Activated CD8-positive, alpha-beta T cell treated with anti-CD3 and anti-CD28 coated beads for 36 hours (primary cell): ENCODE measurements around the gene SUMO3. TPM values are rescaled to one million over a fixed set of nuclear protein-coding genes. Genes with fewer than 3 reads are reported as not detected.

Source experiments
- ATAC-seq: fragments of 200-7000 bp; cut with Tn5 transposase; one replicate; pipeline ENCODE4 v1.10.0; 2021; ENCODE audit warnings: mild to moderate bottlenecking, moderate library complexity
- CTCF ChIA-PET: fragments of 350-600 bp; sonication (Branson Sonifier 250); formaldehyde crosslinking; loops from one replicate; lab custom pipeline; 2021; ENCODE audit warnings: antibody characterized with exemption; lab: Charles Lee
- POLR2A ChIA-PET: fragments of 350-600 bp; sonication (Branson Sonifier 250); formaldehyde crosslinking; loops from one replicate; lab custom pipeline; 2021; ENCODE audit warnings: antibody characterized with exemption; lab: Charles Lee
- DNase-seq: peaks from one replicate; pipeline ENCODE4 v3.0.0-alpha.2; 2020
- H3K27ac Mint-ChIP-seq: one replicate; pipeline ENCODE4 v1.8.0; 2021; ENCODE audit warnings: mild to moderate bottlenecking, mixed read lengths
- H3K27me3 Mint-ChIP-seq: one replicate; pipeline ENCODE4 v1.8.0; 2021; ENCODE audit warnings: mixed read lengths
- H3K36me3 Mint-ChIP-seq: one replicate; pipeline ENCODE4 v1.8.0; 2021; ENCODE audit warnings: low read depth, mixed read lengths
- H3K4me1 Mint-ChIP-seq: one replicate; pipeline ENCODE4 v1.8.0; 2021; ENCODE audit warnings: low read depth, mixed read lengths
- H3K4me3 Mint-ChIP-seq: one replicate; pipeline ENCODE4 v1.8.0; 2021; ENCODE audit warnings: mild to moderate bottlenecking, moderate library complexity, mixed read lengths
- H3K9me3 Mint-ChIP-seq: one replicate; pipeline ENCODE4 v1.8.0; 2021; ENCODE audit warnings: mixed read lengths
- CTCF ChIP-seq: fragments of 200-600 bp; IDR thresholded peaks from one replicate; pipeline ENCODE4 v1.8.0; 2022; ENCODE audit warnings: antibody characterized with exemption, mild to moderate bottlenecking
- intact Hi-C: fragments of 100-400 bp; cut with micrococcal nuclease; formaldehyde crosslinking; loops from one replicate; pipeline ENCODE4 v1.10.0; 2022
- total RNA-seq, 2 experiments: library from RNA; stranded (reverse); gene quantifications; one replicate each; pipeline ENCODE4 v1.2.3, GENCODE V29; 2021

Gene SUMO3
- total RNA-seq, 2 experiments from 2014 or later, result 69.8 to 72.9 TPM

- Mint-ChIP-seq H3K4me1 (peaks cover 27% of the 10 kb centered on the region), H3K4me3 (no peak overlapping the region), H3K36me3 (peaks cover 34% of the 10 kb centered on the region), H3K27me3 (no peaks in the 10 kb centered on the region), H3K9me3 (no peaks in the 10 kb centered on the region), H3K27ac (no peak overlapping the region)
- no peak for TF ChIP-seq CTCF
- no peak for DNase-seq
- ATAC-seq, result no peak
- CTCF ChIA-PET, result interaction anchor here (0.8 kb wide), 1 partner anchor 269 kb away, joined by 4 read pairs; no protein-coding TSS in a partner anchor
- intact Hi-C loops, result no loop called here
- POLR2A ChIA-PET, result no interaction called here
These were observed 38.3 kb downstream of the SUMO3 start for GRCh38 chr21:44779417-44780136.

DNA sequence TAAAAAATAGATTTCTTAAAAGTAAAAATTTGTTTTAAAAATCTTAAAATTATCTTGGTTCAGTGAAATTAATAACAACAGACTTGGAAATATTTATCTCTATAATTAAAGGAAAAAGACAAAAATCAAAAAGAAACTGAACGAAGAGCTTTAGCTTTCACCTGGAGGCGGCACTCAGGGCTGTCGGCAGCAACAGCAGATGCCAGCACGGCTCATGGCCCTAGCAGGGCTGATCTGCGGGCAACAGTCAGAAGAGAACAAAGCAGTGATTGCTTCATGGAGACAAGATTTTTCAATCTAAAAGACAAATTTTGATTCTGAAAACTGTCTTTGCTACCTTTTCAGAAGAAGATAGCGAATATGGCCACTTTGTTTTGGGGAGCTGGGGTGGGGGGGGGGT is 38.9 kb downstream of the SUMO3 start:
- Mint-ChIP-seq H3K36me3 (peaks cover 36% of the 10 kb centered on the region), H3K4me3 (no peak overlapping the region), H3K4me1 (peaks cover 27% of the 10 kb centered on the region), H3K27me3 (no peaks in the 10 kb centered on the region), H3K27ac (no peak overlapping the region), H3K9me3 (no peaks in the 10 kb centered on the region)
- ChIA-PET CTCF (interaction anchor here (0.8 kb wide), 1 partner anchor 269 kb away, joined by 4 read pairs; no protein-coding TSS in a partner anchor), POLR2A (no interaction called here)
- ATAC-seq, result no peak
- TF ChIP-seq CTCF, result no peak
- no peak for DNase-seq
- intact Hi-C loops, result no loop called here

DNA sequence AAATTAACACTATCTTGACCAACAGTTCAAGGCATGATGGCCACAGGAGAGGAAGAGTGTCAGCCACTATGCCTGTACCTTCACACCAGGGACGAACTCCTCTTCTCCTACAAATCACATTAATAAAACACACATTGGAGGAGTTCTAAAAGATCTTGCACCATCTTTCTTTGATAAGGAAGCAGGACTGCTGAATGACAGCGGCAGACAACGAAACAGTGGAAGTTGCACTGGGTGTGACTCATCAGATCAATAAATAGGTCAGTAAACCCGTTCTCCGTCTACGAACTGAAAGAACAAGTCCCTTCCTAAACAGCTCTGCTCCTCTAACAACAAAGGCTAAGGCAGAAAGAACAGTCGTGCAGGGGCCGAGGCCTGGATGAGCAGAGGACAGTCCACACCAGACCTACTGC is 39.4 kb downstream of the SUMO3 start:
- Mint-ChIP-seq H3K36me3 (peaks cover 36% of the 10 kb centered on the region), H3K4me3 (no peak overlapping the region), H3K4me1 (peaks cover 27% of the 10 kb centered on the region), H3K9me3 (no peaks in the 10 kb centered on the region), H3K27ac (no peak overlapping the region), H3K27me3 (no peaks in the 10 kb centered on the region)
- TF ChIP-seq CTCF, result no peak
- CTCF ChIA-PET, result no interaction called here
- no peak for DNase-seq
- no peak for ATAC-seq
- intact Hi-C loops, result no loop called here
- POLR2A ChIA-PET, result no interaction called here

DNA sequence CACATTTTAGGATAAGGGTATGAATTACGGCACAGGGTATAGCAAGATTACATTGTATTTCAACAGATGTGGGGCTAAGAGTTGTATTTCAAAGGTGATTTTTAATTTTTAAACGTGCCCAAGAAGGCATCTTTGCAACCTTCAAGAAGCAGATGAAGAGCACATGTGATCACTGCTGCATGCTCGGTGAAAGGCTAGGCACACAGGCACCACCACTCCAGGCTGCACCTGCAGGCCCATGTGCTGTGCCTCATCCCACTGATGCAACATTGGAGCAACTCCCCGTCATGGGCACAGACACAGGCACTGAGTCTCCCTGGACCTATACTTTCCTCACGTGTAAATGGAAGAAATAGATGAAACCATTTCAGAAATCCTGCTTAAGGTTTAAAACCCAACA is 39.8 kb downstream of the SUMO3 start:
- POLR2A ChIA-PET, result no interaction called here
- CTCF ChIA-PET, result no interaction called here
- Mint-ChIP-seq H3K4me3 (no peak overlapping the region), H3K36me3 (peaks cover 32% of the 10 kb centered on the region), H3K27me3 (no peaks in the 10 kb centered on the region), H3K27ac (no peak overlapping the region), H3K4me1 (peaks cover 23% of the 10 kb centered on the region), H3K9me3 (no peaks in the 10 kb centered on the region)
- intact Hi-C loops, result no loop called here
- DNase-seq (no peak), ATAC-seq (no peak)
- TF ChIP-seq CTCF, result no peak

DNA sequence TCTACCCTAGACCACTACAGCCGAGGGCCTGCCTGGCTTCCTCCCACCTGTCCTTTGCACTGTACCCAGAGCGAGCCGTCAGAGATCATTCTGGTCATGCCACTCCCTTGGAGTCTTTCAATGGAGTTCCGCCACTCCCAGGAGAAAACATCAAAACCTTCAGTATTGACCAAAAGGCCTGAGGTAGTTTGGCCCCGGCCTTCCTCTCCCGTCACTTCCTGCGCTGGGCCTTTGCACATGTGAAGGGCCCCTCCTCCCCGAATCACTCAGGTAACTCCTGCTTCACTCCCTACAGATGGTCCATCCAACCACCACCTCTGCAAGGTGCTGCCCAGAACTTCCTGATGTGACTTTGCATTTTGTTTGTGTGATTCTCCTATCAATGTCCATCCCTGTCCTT is 42.9 kb downstream of the SUMO3 start:
- DNase-seq, result no peak
- Mint-ChIP-seq H3K4me1 (peaks cover 6% of the 10 kb centered on the region), H3K4me3 (no peak overlapping the region), H3K36me3 (peaks cover 40% of the 10 kb centered on the region), H3K27me3 (no peaks in the 10 kb centered on the region), H3K9me3 (no peaks in the 10 kb centered on the region), H3K27ac (no peak overlapping the region)
- ChIA-PET POLR2A (no interaction called here), CTCF (interaction anchor here (1.6 to 1.8 kb wide), 2 partner anchors 19 to 264 kb away, joined by 6 read pairs; no protein-coding TSS in a partner anchor)
- TF ChIP-seq CTCF, result no peak
- intact Hi-C loops, result no loop called here
- ATAC-seq, result no peak
